PFSK-1 (cell line): ENCODE data around the gene MAD1L1.

Source experiments
- FOXP2 ChIP-seq: optimal IDR thresholded peaks from 2 replicates; pipeline ENCODE3; 2011; ENCODE audit warnings: borderline replicate concordance, control low read depth, inconsistent platforms; ENCODE audit not compliant: insufficient read depth; ENCODE audit errors: extremely low read length, extremely low read depth
- POLR2AphosphoS5 ChIP-seq: IDR thresholded peaks from 2 replicates; pipeline ENCODE4 v1.6.1; 2012; ENCODE audit warnings: low read depth, mild to moderate bottlenecking, control low read depth, low read length, moderate library complexity
- SIN3A ChIP-seq: IDR thresholded peaks from 2 replicates; pipeline ENCODE4 v1.6.1; 2012; ENCODE audit warnings: mild to moderate bottlenecking, low read length, moderate library complexity, borderline replicate concordance; ENCODE audit not compliant: insufficient read depth
- TAF1 ChIP-seq: IDR thresholded peaks from 2 replicates; pipeline ENCODE4 v1.6.1; 2012; ENCODE audit warnings: low read length, control low read depth, borderline replicate concordance; ENCODE audit not compliant: insufficient read depth
- TF ChIP-seq, protein P1 (sequence below), 2 experiments: IDR thresholded peaks; 2 replicates each; pipeline versions ENCODE4 v1.6.1 to v1.8.0; 2011 to 2012; ENCODE audit warnings: low read depth in 2 of 2, low read length in 2 of 2, control low read depth in 1 of 2, inconsistent platforms in 1 of 2, mild to moderate bottlenecking in 1 of 2, moderate library complexity in 1 of 2; ENCODE audit not compliant: insufficient read depth in 1 of 2

The MAD1L1 gene

GRCh38 chr7:2101630-2102374, 130.9 kb downstream of the MAD1L1 start:
- TF ChIP-seq SIN3A (no peak), POLR2AphosphoS5 (no peak), TAF1 (no peak), FOXP2 (no peak)
- TF ChIP-seq, protein P1, sequence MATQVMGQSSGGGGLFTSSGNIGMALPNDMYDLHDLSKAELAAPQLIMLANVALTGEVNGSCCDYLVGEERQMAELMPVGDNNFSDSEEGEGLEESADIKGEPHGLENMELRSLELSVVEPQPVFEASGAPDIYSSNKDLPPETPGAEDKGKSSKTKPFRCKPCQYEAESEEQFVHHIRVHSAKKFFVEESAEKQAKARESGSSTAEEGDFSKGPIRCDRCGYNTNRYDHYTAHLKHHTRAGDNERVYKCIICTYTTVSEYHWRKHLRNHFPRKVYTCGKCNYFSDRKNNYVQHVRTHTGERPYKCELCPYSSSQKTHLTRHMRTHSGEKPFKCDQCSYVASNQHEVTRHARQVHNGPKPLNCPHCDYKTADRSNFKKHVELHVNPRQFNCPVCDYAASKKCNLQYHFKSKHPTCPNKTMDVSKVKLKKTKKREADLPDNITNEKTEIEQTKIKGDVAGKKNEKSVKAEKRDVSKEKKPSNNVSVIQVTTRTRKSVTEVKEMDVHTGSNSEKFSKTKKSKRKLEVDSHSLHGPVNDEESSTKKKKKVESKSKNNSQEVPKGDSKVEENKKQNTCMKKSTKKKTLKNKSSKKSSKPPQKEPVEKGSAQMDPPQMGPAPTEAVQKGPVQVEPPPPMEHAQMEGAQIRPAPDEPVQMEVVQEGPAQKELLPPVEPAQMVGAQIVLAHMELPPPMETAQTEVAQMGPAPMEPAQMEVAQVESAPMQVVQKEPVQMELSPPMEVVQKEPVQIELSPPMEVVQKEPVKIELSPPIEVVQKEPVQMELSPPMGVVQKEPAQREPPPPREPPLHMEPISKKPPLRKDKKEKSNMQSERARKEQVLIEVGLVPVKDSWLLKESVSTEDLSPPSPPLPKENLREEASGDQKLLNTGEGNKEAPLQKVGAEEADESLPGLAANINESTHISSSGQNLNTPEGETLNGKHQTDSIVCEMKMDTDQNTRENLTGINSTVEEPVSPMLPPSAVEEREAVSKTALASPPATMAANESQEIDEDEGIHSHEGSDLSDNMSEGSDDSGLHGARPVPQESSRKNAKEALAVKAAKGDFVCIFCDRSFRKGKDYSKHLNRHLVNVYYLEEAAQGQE (IDR thresholded peaks at IDR 0.05; ENCODE audit: insufficient read depth in 1 of 2, low read depth in 2 of 2, low read length in 2 of 2) = no peak

DNA sequence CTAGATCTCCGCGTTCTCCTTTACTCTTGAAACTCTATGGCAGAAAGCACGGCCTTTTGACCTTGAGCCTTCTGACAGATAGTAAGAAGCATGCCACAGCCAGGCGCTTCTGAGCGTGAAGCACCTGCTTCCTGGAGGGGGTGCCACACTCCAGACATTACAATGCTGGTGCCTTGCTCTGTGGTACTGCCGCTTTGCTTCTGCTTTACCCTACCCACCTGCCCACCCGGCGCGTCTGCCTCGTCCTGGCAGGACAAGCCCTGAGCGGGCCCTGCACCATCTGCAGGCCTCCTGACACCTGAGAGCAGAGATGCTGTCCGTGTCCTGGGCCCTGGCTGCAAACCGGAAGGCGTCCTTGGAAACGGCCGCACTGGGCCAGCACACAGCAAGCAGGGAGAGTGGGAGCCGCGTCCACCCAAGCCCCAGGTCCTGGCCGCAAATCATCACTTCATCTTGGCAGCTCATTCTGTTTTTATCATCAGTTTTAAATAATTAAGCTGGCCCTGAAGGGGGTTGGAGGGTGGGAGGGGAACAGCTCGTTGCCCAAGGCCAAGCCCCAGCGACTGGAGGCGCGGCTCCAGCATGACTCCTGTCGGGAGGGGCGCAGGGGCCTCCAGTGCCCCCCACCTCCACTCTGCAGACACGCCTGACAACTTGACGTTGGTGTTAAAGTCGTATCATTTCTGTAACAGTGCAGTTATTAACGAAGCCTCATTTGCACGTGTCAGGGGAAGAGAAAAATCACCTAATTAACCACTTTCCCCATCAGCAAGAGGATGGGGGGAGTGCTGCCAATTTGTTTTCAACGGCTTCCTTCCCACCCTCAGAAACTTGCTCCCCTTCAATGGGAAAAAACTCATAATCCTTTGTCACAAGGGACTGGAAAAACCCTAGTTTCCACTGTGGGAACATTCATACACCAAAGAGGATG, 132.2 kb downstream of the MAD1L1 start:
- TF ChIP-seq FOXP2 (no peak), SIN3A (no peak), POLR2AphosphoS5 (no peak), TAF1 (no peak)
- TF ChIP-seq, protein P1 (IDR thresholded peaks at IDR 0.05; ENCODE audit: insufficient read depth in 1 of 2, low read depth in 2 of 2, low read length in 2 of 2) = no peak

DNA sequence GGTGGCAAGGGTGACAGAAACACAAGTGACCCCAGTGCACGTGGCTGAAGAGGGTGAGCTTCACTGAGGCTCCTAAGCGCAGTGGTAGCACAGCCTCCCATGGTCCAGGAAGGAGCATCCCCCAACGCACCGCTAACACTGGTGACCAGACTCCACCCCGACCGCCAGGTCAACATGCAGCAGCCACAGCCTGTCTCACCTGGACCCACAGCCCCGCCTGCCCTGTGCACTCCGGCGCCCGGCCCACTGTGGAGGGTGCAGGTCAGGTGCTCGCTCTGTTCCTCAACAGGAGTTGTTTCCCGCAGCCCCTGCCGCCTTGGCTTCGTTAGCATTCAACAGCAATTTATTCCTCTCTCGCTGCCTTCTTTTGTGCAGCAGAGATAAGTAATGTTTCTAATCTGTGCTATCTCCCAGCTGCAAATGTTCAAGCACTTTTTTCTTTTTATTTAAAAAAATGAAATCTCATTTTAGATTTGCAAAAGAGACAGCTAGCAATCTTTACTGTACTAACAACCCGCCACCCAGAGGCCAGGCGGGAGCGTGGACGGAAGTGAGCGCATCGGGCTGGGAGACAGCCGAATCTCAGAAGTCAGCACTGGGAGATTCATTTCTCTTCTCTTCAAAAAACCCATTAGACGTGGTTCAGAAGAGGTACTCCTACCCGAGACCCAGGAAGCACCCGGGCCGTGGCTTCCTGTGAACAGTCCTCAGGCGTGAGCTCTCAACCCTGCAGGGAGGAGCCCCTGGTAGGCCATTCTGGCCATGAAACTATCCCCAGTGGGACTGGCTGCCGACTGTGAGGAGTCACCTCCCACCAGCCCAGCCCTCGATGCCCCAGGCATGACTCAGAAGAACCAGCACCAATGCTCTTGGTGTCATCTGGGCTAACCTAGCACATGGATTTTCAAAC, 133.4 kb downstream of the MAD1L1 start:
- TF ChIP-seq POLR2AphosphoS5 = no peak
- no peak for TF ChIP-seq SIN3A
- TF ChIP-seq FOXP2 = no peak
- TF ChIP-seq TAF1 = no peak
- TF ChIP-seq, protein P1 (IDR thresholded peaks at IDR 0.05; ENCODE audit: insufficient read depth in 1 of 2, low read depth in 2 of 2, low read length in 2 of 2) = no peak

GRCh38 chr7:2098496-2098895, 134.2 kb downstream of the MAD1L1 start:
- TF ChIP-seq SIN3A (no peak), TAF1 (no peak), POLR2AphosphoS5 (no peak), FOXP2 (no peak)
- TF ChIP-seq, protein P1 (IDR thresholded peaks at IDR 0.05; ENCODE audit: insufficient read depth in 1 of 2, low read depth in 2 of 2, low read length in 2 of 2) = no peak
